ENCODE measurements around the gene TRABD2B.

TRABD2B gene

DNA sequence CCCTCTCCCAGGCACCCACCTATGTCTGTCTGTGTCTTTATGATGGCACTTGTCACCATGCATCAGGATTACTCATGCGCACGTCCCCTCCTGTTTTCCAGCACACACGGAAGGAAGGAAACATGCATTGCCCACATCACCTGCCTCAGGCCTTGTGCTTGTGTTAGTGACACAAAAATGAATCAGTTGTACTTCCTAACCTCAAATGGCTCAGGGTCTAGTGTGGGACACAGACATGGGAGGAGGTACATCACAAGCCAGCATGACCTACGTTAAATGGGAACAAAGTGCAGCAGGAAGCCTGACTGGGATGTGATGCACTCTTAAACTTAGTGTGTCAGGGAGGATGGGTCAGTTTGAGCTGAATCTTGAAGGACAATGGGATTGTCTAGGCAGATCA lies 126.7 kb downstream of the TRABD2B start:
- Histone ChIP-seq H3K4me3 (ENCODE audit: low read length) (no peak overlapping the region), H3K4me1 (ENCODE audit: insufficient read depth, low read length) (no peaks in the 10 kb centered on the region), H3K27ac (ENCODE audit: low read depth, low read length) (no peak overlapping the region), H3K9me3 (ENCODE audit: insufficient read depth, low read depth, low read length) (no peaks in the 10 kb centered on the region), H3K9ac (ENCODE audit: low read depth, low read length) (no peak overlapping the region), H3K27me3 (ENCODE audit: insufficient read depth, low read length) (no peaks in the 10 kb centered on the region), H3K36me3 (ENCODE audit: insufficient read depth, low read length) (no peaks in the 10 kb centered on the region)
- 93% methylated on average over 4 of the region's 4 CpGs for WGBS

DNA sequence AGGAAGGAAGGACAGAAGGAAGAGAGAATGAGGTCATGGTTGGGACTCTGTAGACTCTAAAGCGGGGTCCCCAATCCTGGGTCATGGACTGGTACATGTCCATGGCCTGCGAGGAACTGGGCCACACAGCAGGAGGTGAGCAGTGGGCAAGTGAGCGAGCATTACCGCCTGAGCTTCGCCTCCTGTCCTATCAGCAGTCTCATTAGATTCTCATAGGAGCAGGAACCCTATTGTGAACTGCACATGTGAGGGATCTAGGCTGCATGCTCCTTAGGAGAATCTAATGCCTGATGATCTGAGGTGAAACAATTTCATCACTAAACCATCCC lies 128.9 kb downstream of the TRABD2B start:
- no peak overlapping the region for H3K9ac ChIP-seq (ENCODE audit: low read depth, low read length)
- WGBS, result 98% methylated on average over 5 of the region's 5 CpGs
- H3K4me3 ChIP-seq (ENCODE audit: low read length), result no peak overlapping the region
- H3K36me3 ChIP-seq (ENCODE audit: insufficient read depth, low read length), result no peaks in the 10 kb centered on the region
- no peaks in the 10 kb centered on the region for H3K9me3 ChIP-seq (ENCODE audit: insufficient read depth, low read depth, low read length)
- H3K27ac ChIP-seq (ENCODE audit: low read depth, low read length), result no peak overlapping the region
- H3K4me1 ChIP-seq (ENCODE audit: insufficient read depth, low read length), result no peaks in the 10 kb centered on the region
- no peaks in the 10 kb centered on the region for H3K27me3 ChIP-seq (ENCODE audit: insufficient read depth, low read length)

DNA sequence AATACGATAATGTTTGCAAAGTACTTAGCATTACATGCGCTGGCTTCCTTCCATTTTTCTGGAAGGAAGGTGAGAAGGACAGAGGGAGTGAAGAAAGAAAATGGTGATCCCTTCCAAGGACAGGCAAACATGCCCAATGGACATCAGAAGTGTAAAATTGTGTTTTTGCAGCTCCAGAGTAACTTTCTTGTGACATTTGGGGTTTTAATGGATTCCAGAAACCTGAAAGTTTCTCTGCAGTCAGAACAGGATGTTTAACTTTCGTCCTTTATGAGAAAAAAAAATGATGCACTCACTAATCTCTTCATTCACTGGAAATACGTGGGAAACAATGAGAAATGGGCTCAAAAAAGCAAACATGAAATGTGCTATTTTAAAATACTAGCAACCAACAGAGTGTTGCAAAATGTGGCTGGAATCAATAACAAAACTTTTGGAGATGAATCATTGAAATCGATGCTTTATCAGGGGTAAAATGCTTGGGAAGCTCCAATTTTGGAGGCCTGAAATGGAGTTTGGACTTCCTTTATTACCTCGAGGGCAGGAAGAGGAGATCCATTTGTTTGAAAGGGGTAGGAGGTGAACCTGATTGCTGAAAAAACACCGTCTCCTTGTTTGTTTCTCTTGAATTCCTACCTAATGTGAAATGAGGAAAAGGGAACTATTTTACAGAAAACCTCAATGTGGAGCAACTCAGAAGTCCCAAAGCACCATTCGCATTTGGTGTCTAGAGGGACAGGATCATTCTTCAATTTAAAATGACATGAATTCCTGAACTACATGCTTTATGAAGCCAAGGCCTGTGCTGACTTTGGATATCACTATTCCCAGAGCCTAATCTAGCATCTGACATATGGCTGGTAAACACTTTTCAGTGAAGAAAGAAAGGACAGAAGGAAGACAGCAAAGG lies 129.5 kb downstream of the TRABD2B start:
- Histone ChIP-seq H3K27ac (ENCODE audit: low read depth, low read length) (no peak overlapping the region), H3K4me1 (ENCODE audit: insufficient read depth, low read length) (no peaks in the 10 kb centered on the region), H3K4me3 (ENCODE audit: low read length) (no peak overlapping the region), H3K27me3 (ENCODE audit: insufficient read depth, low read length) (no peaks in the 10 kb centered on the region), H3K36me3 (ENCODE audit: insufficient read depth, low read length) (no peaks in the 10 kb centered on the region), H3K9ac (ENCODE audit: low read depth, low read length) (no peak overlapping the region), H3K9me3 (ENCODE audit: insufficient read depth, low read depth, low read length) (no peaks in the 10 kb centered on the region)
- WGBS, result 93% methylated on average over 8 of the region's 8 CpGs

DNA sequence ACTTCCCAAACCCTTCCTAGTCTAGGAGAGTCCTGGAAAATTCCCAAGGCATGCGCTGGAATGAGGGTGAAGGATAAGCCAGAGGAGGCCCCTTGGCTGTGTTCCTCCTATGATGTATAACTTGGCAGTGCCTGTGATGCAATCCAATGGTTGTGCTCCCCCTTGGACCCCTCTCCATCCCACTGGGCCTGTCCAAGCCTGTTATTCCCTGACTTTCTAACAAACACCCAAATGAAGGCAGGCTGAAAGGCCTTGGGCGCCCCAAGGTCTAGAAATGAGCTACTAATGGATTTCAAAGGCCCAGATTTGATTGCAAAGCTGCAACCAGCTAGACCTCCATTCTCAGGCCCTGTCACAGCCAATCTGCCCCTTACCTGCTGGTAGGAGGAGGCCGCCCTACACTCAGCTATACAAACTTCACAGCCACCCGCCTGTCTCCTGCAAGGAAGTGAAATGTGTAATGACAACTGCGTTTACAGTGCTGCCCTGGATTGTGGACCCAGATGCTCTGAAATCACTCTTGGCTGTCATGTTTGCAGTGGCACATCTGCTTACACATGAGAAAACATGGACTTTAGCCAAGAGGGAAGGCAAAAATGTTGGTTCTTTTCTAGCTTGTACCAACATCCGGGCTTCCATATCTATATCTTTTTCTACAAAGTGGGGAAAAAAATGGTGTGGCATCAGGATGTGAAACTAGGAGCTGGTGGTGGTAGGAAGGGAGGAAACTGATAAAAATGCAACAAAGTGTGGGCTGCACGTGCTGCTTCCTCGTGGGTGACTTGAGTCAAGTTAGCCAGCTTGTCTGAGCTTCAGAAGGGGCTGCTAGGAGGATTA lies 130.4 kb downstream of the TRABD2B start:
- 92% methylated on average over 8 of the region's 8 CpGs for WGBS
- Histone ChIP-seq H3K27me3 (ENCODE audit: insufficient read depth, low read length) (no peaks in the 10 kb centered on the region), H3K4me1 (ENCODE audit: insufficient read depth, low read length) (no peaks in the 10 kb centered on the region), H3K9me3 (ENCODE audit: insufficient read depth, low read depth, low read length) (no peaks in the 10 kb centered on the region), H3K9ac (ENCODE audit: low read depth, low read length) (no peak overlapping the region), H3K36me3 (ENCODE audit: insufficient read depth, low read length) (no peaks in the 10 kb centered on the region), H3K4me3 (ENCODE audit: low read length) (no peak overlapping the region), H3K27ac (ENCODE audit: low read depth, low read length) (no peak overlapping the region)

DNA sequence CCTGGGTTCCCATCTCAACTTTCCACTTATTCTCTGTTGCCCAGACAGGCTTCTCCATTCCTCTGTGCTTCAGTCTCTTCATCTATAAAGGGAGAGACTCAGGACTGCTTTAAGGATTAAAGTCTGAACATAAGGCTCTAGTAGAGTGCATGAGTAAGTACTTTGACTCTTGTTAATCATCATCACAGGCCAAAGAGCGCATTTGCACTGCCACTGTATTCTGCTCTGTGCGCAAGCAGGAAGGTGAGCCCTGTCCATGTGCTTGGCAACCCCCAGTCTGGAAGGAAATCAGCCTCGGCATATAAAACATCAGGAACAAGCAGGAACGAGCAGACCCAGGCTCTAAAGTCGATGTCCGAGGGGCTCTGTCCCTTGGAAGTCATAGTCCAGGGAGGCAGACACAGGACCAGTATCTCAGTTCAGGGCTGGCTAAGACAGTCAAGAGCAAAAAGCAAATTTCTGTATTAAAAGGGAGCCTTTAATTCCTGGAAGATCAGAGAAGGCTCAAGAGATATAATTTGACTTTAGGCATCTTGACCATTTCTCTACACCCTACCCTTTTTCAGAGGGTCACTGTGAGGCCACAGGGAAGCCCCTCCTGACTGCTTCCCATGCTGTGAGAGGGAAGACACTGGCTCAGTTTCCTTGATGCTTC lies 131.2 kb downstream of the TRABD2B start:
- Histone ChIP-seq H3K9ac (ENCODE audit: low read depth, low read length) (no peak overlapping the region), H3K36me3 (ENCODE audit: insufficient read depth, low read length) (no peaks in the 10 kb centered on the region), H3K27me3 (ENCODE audit: insufficient read depth, low read length) (no peaks in the 10 kb centered on the region), H3K4me1 (ENCODE audit: insufficient read depth, low read length) (no peaks in the 10 kb centered on the region), H3K9me3 (ENCODE audit: insufficient read depth, low read depth, low read length) (no peaks in the 10 kb centered on the region), H3K4me3 (ENCODE audit: low read length) (no peak overlapping the region), H3K27ac (ENCODE audit: low read depth, low read length) (no peak overlapping the region)
- WGBS, result 95% methylated on average over 6 of the region's 6 CpGs

DNA sequence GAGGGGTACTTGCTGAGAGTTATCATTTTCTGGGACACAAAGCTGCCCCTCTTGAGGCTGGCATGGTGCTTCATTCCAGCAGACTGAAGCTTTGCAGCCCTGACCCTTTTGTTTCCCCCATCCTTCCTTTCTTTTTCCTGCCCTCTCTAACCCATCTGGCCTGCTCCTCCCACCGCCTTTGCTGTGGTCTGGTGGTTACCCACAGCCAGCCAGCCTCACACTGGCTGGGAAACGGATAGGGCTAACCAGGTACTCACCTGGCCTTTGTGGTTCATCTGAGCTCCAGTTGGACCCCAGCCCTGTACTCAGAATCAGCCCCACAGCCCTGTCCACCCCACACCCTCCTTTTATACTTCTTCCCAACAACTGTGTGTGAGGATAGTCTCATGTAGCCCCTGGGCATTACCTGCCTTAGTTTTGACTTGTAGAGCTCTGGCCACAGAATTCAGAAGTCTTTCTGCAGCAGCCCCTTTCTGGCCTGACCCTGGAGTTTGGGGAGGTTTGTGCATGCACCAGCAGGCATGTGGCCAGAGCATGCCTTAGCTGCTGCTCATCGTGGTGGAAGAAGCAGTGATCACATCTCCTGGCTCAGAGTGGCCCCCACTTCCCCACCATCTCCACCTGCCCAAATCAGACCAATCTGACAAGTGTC lies 138.0 kb downstream of the TRABD2B start:
- 88% methylated on average over 3 of the region's 3 CpGs for WGBS
- H3K27me3 ChIP-seq (ENCODE audit: insufficient read depth, low read length), result no peaks in the 10 kb centered on the region
- H3K9ac ChIP-seq (ENCODE audit: low read depth, low read length), result no peak overlapping the region
- no peak overlapping the region for H3K4me3 ChIP-seq (ENCODE audit: low read length)
- no peaks in the 10 kb centered on the region for H3K9me3 ChIP-seq (ENCODE audit: insufficient read depth, low read depth, low read length)
- H3K27ac ChIP-seq (ENCODE audit: low read depth, low read length), result no peak overlapping the region
- peaks cover 7% of the 10 kb centered on the region; the same call in 1 of the 2 replicates for H3K4me1 ChIP-seq (ENCODE audit: insufficient read depth, low read length)
- no peaks in the 10 kb centered on the region for H3K36me3 ChIP-seq (ENCODE audit: insufficient read depth, low read length)

DNA sequence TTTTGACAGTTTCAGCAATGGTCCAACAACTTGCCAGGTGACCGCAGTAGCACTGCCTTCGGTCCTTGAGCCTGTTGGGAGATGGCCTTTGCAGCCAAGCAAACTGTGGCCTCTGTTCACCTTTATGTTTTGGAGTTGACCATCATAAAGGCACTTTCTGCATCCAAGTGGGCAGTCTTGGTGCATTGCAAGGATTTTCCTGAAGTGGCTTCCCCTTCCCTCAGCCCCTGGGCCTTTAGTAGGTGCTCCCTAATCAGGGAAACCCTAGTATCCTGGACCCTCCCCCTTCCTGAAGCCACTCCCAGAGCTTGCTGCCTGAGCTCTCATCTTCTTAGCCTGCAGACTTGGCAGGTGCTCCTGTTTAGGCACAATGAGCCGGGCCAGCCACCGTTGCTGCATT lies 140.2 kb downstream of the TRABD2B start:
- Histone ChIP-seq H3K36me3 (ENCODE audit: insufficient read depth, low read length) (no peaks in the 10 kb centered on the region), H3K27ac (ENCODE audit: low read depth, low read length) (no peak overlapping the region), H3K9ac (ENCODE audit: low read depth, low read length) (no peak overlapping the region), H3K4me1 (ENCODE audit: insufficient read depth, low read length) (peaks cover 8% of the 10 kb centered on the region; the same call in 1 of the 2 replicates), H3K27me3 (ENCODE audit: insufficient read depth, low read length) (no peaks in the 10 kb centered on the region), H3K9me3 (ENCODE audit: insufficient read depth, low read depth, low read length) (no peaks in the 10 kb centered on the region), H3K4me3 (ENCODE audit: low read length) (no peak overlapping the region)
- WGBS, result 96% methylated on average over 4 of the region's 4 CpGs

DNA sequence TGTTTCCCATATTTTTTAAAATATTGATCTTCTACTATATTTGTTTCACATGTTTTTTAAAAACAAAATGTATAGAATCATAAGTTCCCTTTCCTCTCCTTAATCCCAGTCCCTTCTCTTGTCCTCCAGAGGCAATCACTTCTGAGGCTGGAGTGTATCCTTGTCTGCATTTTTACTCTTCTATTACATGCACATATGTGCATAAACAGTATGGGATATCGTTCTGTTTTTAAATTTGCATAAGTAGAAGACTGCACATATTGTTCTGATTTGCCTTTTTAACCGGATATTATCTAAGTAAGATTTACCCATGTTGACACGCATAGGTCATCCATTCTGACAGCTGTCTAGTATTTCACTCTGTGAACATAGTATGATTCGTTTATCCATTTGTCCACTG lies 142.0 kb downstream of the TRABD2B start:
- H3K9me3 ChIP-seq (ENCODE audit: insufficient read depth, low read depth, low read length), result no peaks in the 10 kb centered on the region
- no peaks in the 10 kb centered on the region for H3K36me3 ChIP-seq (ENCODE audit: insufficient read depth, low read length)
- H3K4me1 ChIP-seq (ENCODE audit: insufficient read depth, low read length), result peaks cover 8% of the 10 kb centered on the region; the same call in 1 of the 2 replicates
- no peak overlapping the region for H3K4me3 ChIP-seq (ENCODE audit: low read length)
- WGBS, result 96% methylated on average over 4 of the region's 4 CpGs
- no peak overlapping the region for H3K9ac ChIP-seq (ENCODE audit: low read depth, low read length)
- no peak overlapping the region for H3K27ac ChIP-seq (ENCODE audit: low read depth, low read length)
- no peaks in the 10 kb centered on the region for H3K27me3 ChIP-seq (ENCODE audit: insufficient read depth, low read length)

DNA sequence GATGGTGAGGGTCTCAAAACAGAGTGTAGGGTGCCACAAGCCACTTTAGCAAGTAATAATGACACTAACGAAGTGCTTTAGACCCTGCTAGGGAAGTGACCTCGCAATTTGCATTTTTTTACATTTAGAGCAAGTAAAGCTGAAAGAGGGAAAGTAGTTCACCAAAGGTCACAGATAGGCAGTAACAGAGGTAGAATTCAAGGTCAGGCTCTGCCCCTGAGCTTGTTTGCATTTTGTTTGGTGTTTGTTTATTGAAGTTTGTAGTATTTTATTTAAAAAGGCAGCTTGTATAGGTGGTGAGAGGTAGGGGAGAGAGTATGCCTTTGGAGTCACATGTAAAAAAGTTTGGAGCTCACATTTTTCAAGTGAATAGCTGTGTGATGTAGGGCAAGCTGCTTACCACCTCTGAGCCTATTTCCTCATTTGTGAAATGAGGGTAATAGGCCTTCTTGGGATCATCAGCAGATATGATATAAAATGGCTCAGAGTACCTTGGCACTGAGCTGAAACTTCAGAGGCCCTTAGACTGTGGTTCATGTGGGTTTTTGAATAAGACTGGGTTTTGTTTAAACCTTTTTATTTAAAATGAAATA lies 142.5 kb downstream of the TRABD2B start:
- 53% methylated on average over 2 of the region's 2 CpGs for WGBS
- no peaks in the 10 kb centered on the region for H3K36me3 ChIP-seq (ENCODE audit: insufficient read depth, low read length)
- no peak overlapping the region for H3K4me3 ChIP-seq (ENCODE audit: low read length)
- H3K9me3 ChIP-seq (ENCODE audit: insufficient read depth, low read depth, low read length), result no peaks in the 10 kb centered on the region
- H3K9ac ChIP-seq (ENCODE audit: low read depth, low read length), result no peak overlapping the region
- H3K27me3 ChIP-seq (ENCODE audit: insufficient read depth, low read length), result no peaks in the 10 kb centered on the region
- peaks cover 8% of the 10 kb centered on the region; the same call in 1 of the 2 replicates for H3K4me1 ChIP-seq (ENCODE audit: insufficient read depth, low read length)
- no peak overlapping the region for H3K27ac ChIP-seq (ENCODE audit: low read depth, low read length)

DNA sequence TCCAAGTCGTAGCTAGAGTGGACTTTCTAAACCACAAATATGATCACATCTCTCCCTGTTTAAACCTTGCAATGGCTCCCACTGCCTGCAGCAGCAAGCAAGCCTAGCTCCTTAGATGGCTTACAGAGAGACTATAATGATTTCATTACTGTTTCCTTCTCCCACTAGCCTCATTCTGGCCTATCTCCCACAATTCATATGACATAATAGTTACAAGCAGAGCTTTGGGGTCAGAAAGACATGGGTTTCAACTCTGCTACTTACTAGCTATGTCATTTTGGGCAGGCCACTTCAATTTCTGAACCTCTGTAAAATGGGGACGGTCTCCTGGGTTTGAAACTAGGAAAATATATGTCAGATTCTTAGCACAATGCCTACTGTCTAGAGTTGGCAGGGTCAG lies 143.3 kb downstream of the TRABD2B start:
- 93% methylated on average over 2 of the region's 2 CpGs for WGBS
- peaks cover 8% of the 10 kb centered on the region; the same call in 1 of the 2 replicates for H3K4me1 ChIP-seq (ENCODE audit: insufficient read depth, low read length)
- H3K9me3 ChIP-seq (ENCODE audit: insufficient read depth, low read depth, low read length), result no peaks in the 10 kb centered on the region
- H3K27me3 ChIP-seq (ENCODE audit: insufficient read depth, low read length), result no peaks in the 10 kb centered on the region
- H3K4me3 ChIP-seq (ENCODE audit: low read length), result no peak overlapping the region
- H3K27ac ChIP-seq (ENCODE audit: low read depth, low read length), result no peak overlapping the region
- H3K9ac ChIP-seq (ENCODE audit: low read depth, low read length), result no peak overlapping the region
- H3K36me3 ChIP-seq (ENCODE audit: insufficient read depth, low read length), result no peaks in the 10 kb centered on the region

Data from HUES64 (cell line).